PC-9 (cell line): Measurements from ENCODE around the gene SVEP1.

ENCODE experiments used
- EZH2 ChIP-seq: fragments of 200-600 bp; sonication (generic); IDR thresholded peaks from 2 replicates; pipeline ENCODE4 v1.8.0; 2017; ENCODE audit warnings: antibody characterized with exemption, low read depth
- TF ChIP-seq, protein P1 (sequence below): fragments of 200-600 bp; sonication (generic); conservative IDR thresholded peaks from 2 replicates; pipeline ENCODE4 v1.6.1; 2017; ENCODE audit warnings: mixed run types, antibody characterized with exemption, mild to moderate bottlenecking, moderate library complexity

DNA sequence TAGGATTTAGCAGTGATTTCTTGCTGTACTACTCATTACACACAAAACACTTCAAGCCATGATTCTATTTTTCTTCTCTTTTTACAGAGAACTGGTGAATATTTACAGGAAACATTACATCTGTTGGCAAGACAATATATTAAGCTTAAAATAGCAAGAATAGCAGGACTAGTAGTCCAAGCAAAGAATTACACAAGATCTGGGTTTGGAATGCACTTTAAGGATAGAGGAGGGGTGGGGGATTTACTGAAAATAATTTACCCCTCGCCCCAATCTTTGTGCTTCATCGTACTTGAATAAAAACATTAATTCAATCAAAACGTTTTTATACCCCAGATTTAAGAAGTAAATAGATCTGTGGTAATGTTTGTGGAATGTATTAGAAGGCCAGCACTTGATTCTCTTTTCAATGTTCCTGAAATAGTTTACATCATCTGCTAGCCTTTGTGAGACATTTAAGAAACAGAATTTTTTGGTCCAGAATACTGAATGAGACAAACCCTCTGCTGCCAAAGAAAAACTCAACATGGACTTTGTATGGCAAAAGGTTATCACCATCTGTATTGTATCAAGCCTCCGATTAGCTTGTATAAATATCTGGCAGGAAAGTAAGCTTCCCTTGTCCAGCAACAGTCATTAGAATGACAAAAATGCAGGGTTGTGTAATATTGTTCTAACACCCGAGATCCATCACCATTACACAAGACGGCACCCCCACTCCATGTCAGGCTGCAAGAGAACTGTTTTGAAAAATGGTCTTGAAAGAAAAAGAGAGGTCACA lies 23.8 kb downstream of the SVEP1 start:
- TF ChIP-seq, protein P1, sequence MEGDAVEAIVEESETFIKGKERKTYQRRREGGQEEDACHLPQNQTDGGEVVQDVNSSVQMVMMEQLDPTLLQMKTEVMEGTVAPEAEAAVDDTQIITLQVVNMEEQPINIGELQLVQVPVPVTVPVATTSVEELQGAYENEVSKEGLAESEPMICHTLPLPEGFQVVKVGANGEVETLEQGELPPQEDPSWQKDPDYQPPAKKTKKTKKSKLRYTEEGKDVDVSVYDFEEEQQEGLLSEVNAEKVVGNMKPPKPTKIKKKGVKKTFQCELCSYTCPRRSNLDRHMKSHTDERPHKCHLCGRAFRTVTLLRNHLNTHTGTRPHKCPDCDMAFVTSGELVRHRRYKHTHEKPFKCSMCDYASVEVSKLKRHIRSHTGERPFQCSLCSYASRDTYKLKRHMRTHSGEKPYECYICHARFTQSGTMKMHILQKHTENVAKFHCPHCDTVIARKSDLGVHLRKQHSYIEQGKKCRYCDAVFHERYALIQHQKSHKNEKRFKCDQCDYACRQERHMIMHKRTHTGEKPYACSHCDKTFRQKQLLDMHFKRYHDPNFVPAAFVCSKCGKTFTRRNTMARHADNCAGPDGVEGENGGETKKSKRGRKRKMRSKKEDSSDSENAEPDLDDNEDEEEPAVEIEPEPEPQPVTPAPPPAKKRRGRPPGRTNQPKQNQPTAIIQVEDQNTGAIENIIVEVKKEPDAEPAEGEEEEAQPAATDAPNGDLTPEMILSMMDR: no peak
- no peak for TF ChIP-seq EZH2
